NK-92 treated with Interleukin-12 subunit alpha and Interleukin-12 subunit beta, amount 100 ng/mL, for 24 hours (cell line): ENCODE results near the gene NAP1L1.
"Not testable (repeated sequence)": the region's sequence is repeated elsewhere in the genome, so short reads cannot be mapped to it uniquely, and the experiment has no call there.

ENCODE experiments used
- DNase-seq: peaks from one replicate; lab custom pipeline; 2025; lab: John Stamatoyannopoulos, UW

Gene NAP1L1

DNA sequence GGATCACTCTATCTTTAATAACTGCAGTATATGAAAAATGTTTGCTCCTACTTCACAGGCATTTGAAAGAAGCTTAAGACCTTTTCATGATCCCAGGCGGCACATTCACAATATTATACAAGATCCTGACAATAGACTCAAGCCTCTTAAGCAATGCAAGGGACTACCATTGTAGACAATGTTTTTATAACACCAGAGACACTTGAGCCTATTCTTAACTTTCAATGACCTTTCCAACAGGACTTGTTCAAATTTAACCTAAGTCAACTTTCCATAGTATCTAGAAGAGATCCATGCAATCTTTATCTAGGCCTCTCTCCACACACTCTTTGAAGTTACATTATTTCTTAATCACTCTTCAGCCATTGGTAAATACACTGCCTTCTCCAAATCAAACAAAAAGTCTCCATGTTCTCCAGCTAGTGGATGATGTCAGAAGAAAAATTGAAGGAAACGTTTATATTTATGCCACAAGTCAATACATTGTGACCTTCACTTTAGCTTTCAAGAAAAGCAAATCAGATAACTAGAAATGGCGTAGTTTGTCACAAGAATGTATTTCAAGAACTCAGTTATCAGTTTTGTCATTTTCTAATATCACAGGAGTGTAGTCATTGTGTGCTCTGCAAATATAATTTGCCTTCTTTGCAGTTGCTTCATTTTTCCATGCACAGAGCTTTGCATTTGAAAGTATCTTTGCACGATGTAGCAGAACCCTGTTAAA is 94.1 kb downstream of the NAP1L1 start:
- no peak for DNase-seq

DNA sequence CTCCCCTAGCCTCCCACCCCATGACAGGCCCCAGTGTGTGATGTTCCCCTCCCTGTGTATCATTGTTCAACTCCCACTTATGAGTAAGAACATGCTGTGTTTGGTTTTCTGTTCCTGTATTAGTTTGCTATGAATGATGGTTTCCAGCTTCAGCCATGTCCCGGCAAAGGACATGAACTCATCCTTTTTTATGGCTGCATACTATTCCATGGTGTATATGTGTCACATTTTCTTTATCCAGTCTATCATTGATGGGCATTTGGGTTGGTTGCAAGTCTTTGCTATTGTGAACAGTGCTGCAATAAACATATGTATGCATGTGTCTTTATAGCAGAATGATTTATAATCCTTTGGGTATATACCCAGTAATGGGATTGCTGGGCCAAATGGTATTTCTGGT is 96.8 kb downstream of the NAP1L1 start:
- not testable (repeated sequence) for DNase-seq
